ENCODE results near the gene TNFSF15.

- TF ChIP-seq ZBTB17 (tag by site-specific recombination; IDR thresholded peaks at IDR 0.05) (no peak), ZNF138 (tag by site-specific recombination; IDR thresholded peaks at IDR 0.05; ENCODE audit: borderline replicate concordance) (no peak), ZNF707 (tag by site-specific recombination; IDR thresholded peaks at IDR 0.05) (no peak), ZNF10 (tag by site-specific recombination; IDR thresholded peaks at IDR 0.05) (no peak), ZNF561 (tag by site-specific recombination; IDR thresholded peaks at IDR 0.05; ENCODE audit: borderline replicate concordance) (no peak), TRIM28 (IDR thresholded peaks at IDR 0.05; ENCODE audit: borderline replicate concordance, low read length) (no peak), ZNF692 (tag by site-specific recombination; IDR thresholded peaks at IDR 0.05) (no peak), ZNF513 (tag by site-specific recombination; IDR thresholded peaks at IDR 0.05) (no peak), ZNF658 (tag by site-specific recombination; IDR thresholded peaks at IDR 0.05) (no peak)
- TF ChIP-seq, protein P1, sequence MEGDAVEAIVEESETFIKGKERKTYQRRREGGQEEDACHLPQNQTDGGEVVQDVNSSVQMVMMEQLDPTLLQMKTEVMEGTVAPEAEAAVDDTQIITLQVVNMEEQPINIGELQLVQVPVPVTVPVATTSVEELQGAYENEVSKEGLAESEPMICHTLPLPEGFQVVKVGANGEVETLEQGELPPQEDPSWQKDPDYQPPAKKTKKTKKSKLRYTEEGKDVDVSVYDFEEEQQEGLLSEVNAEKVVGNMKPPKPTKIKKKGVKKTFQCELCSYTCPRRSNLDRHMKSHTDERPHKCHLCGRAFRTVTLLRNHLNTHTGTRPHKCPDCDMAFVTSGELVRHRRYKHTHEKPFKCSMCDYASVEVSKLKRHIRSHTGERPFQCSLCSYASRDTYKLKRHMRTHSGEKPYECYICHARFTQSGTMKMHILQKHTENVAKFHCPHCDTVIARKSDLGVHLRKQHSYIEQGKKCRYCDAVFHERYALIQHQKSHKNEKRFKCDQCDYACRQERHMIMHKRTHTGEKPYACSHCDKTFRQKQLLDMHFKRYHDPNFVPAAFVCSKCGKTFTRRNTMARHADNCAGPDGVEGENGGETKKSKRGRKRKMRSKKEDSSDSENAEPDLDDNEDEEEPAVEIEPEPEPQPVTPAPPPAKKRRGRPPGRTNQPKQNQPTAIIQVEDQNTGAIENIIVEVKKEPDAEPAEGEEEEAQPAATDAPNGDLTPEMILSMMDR (tag by site-specific recombination; IDR thresholded peaks at IDR 0.05): no peak
- TF ChIP-seq, protein P2, sequence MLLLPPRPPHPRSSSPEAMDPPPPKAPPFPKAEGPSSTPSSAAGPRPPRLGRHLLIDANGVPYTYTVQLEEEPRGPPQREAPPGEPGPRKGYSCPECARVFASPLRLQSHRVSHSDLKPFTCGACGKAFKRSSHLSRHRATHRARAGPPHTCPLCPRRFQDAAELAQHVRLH (tag by site-specific recombination; IDR thresholded peaks at IDR 0.05): no peak
- TF ChIP-seq, protein P3, sequence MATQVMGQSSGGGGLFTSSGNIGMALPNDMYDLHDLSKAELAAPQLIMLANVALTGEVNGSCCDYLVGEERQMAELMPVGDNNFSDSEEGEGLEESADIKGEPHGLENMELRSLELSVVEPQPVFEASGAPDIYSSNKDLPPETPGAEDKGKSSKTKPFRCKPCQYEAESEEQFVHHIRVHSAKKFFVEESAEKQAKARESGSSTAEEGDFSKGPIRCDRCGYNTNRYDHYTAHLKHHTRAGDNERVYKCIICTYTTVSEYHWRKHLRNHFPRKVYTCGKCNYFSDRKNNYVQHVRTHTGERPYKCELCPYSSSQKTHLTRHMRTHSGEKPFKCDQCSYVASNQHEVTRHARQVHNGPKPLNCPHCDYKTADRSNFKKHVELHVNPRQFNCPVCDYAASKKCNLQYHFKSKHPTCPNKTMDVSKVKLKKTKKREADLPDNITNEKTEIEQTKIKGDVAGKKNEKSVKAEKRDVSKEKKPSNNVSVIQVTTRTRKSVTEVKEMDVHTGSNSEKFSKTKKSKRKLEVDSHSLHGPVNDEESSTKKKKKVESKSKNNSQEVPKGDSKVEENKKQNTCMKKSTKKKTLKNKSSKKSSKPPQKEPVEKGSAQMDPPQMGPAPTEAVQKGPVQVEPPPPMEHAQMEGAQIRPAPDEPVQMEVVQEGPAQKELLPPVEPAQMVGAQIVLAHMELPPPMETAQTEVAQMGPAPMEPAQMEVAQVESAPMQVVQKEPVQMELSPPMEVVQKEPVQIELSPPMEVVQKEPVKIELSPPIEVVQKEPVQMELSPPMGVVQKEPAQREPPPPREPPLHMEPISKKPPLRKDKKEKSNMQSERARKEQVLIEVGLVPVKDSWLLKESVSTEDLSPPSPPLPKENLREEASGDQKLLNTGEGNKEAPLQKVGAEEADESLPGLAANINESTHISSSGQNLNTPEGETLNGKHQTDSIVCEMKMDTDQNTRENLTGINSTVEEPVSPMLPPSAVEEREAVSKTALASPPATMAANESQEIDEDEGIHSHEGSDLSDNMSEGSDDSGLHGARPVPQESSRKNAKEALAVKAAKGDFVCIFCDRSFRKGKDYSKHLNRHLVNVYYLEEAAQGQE (tag by site-specific recombination; IDR thresholded peaks at IDR 0.05): no peak
- TF ChIP-seq, protein P4, sequence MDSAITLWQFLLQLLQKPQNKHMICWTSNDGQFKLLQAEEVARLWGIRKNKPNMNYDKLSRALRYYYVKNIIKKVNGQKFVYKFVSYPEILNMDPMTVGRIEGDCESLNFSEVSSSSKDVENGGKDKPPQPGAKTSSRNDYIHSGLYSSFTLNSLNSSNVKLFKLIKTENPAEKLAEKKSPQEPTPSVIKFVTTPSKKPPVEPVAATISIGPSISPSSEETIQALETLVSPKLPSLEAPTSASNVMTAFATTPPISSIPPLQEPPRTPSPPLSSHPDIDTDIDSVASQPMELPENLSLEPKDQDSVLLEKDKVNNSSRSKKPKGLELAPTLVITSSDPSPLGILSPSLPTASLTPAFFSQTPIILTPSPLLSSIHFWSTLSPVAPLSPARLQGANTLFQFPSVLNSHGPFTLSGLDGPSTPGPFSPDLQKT (IDR thresholded peaks at IDR 0.05; ENCODE audit: borderline replicate concordance, low read depth, low read length): no peak
Observed at GRCh38 chr9:114799441-114799840, 6.4 kb downstream of the TNFSF15 start.
